Endothelial cell of umbilical vein (primary cell): ENCODE results near the gene IFT88. TPM values are rescaled to one million over a fixed set of nuclear protein-coding genes. Genes with fewer than 3 reads are reported as not detected.

Experiments
- BruUV-seq: library from RNA; stranded (reverse); fragments of 400-500 nt; replicated peaks from 2 replicates; lab custom pipeline; 2021; lab: Mats Ljungman, UMichigan
- CTCF ChIA-PET: fragments of 300-600, 350-600 bp; sonication (Branson Sonifier 250); formaldehyde crosslinking; loops from one replicate; lab custom pipeline; 2021; ENCODE audit warnings: antibody characterized with exemption, inconsistent platforms; lab: Charles Lee
- POLR2A ChIA-PET: fragments of 300-600, 350-600 bp; sonication (Branson Sonifier 250); formaldehyde crosslinking; loops from one replicate; lab custom pipeline; 2021; ENCODE audit warnings: antibody characterized with exemption, inconsistent platforms; lab: Charles Lee
- DNase-seq: peaks from one replicate; pipeline ENCODE4 v3.0.0-alpha.2; 2011; ENCODE audit warnings: low read depth, low spot score
- FAIRE-seq: peaks from 2 replicates; lab custom pipeline; 2011; peaks lifted over from hg19 to GRCh38; lab: Jason Lieb, UNC
- H2AFZ ChIP-seq: 2 replicates; pipeline ENCODE4 v1.6.0; 2012; ENCODE audit warnings: low read depth, low read length, control low read depth, inconsistent platforms
- H3K27ac ChIP-seq: 2 replicates; pipeline ENCODE4 v1.5.1; 2011; ENCODE audit warnings: low read depth, mild to moderate bottlenecking, control low read depth, low read length, moderate library complexity; ENCODE audit not compliant: insufficient read depth
- H3K27me3 ChIP-seq, 2 experiments: 2 replicates each; pipeline versions ENCODE4 v1.6.0 to v1.6.1; 2011; ENCODE audit warnings: low read length in 2 of 2, mixed read lengths in 1 of 2; ENCODE audit not compliant: control insufficient read depth in 2 of 2, insufficient read depth in 2 of 2
- H3K36me3 ChIP-seq, 2 experiments: 2 replicates in 1 of 2; 3 replicates in 1 of 2; pipeline ENCODE4 v1.5.1; 2011; ENCODE audit warnings: low read length in 2 of 2, mild to moderate bottlenecking in 1 of 2, moderate library complexity in 1 of 2; ENCODE audit not compliant: control insufficient read depth in 2 of 2, insufficient read depth in 2 of 2; ENCODE audit errors: extremely low read depth in 1 of 2
- H3K4me1 ChIP-seq: 3 replicates; pipeline ENCODE4 v1.5.1; 2011; ENCODE audit warnings: mild to moderate bottlenecking, low read length; ENCODE audit not compliant: control insufficient read depth, insufficient read depth; ENCODE audit errors: extremely low read depth
- H3K4me2 ChIP-seq: 2 replicates; pipeline ENCODE4 v1.6.1; 2011; ENCODE audit warnings: low read length, control low read depth, mixed read lengths; ENCODE audit not compliant: insufficient read depth
- H3K4me3 ChIP-seq, 3 experiments: fragments of 200-600 bp in 1 of 3; sonication (generic), shearing (Covaris generic) in 1 of 3; replicated peaks in 1 of 3; 2 replicates each; pipeline ENCODE4 v1.5.1; 2011 to 2016; ENCODE audit warnings: control low read depth in 3 of 3, low read length in 3 of 3, mild to moderate bottlenecking in 2 of 3, inconsistent platforms in 1 of 3, low read depth in 1 of 3, moderate library complexity in 1 of 3; ENCODE audit not compliant: insufficient read depth in 1 of 3
- H3K79me2 ChIP-seq: 2 replicates; pipeline ENCODE4 v1.6.0; 2012; ENCODE audit warnings: low read length, inconsistent platforms; ENCODE audit not compliant: control insufficient read depth, insufficient read depth
- H3K9ac ChIP-seq: replicated peaks from 2 replicates; pipeline ENCODE3; 2011; ENCODE audit warnings: low read length, control low read depth; ENCODE audit not compliant: insufficient read depth; ENCODE audit errors: extremely low read depth
- H3K9me1 ChIP-seq: replicated peaks from 3 replicates; pipeline ENCODE4 v1.6.0; 2011; ENCODE audit warnings: mild to moderate bottlenecking, low read length; ENCODE audit not compliant: control insufficient read depth, insufficient read depth; ENCODE audit errors: extremely low read depth
- H3K9me3 ChIP-seq: replicated peaks from 2 replicates; pipeline ENCODE4 v1.5.1; 2012; ENCODE audit warnings: low read length, inconsistent platforms; ENCODE audit not compliant: control insufficient read depth, insufficient read depth
- H4K20me1 ChIP-seq: replicated peaks from 2 replicates; pipeline ENCODE3; 2011; ENCODE audit warnings: mild to moderate bottlenecking, low read length; ENCODE audit not compliant: control insufficient read depth, insufficient read depth; ENCODE audit errors: extremely low read depth
- CTCF ChIP-seq, 2 donors: IDR thresholded peaks; 1 replicate in 1 of 2; 2 replicates in 1 of 2; pipeline ENCODE4 v1.5.1; 2011; ENCODE audit warnings: low read length in 2 of 2, mild to moderate bottlenecking in 2 of 2, moderate library complexity in 2 of 2, control low read depth in 1 of 2, inconsistent platforms in 1 of 2, low read depth in 1 of 2; ENCODE audit not compliant: insufficient read depth in 1 of 2; ENCODE audit errors: extremely low read depth in 1 of 2
- EZH2 ChIP-seq: IDR thresholded peaks from 2 replicates; pipeline ENCODE4 v1.6.1; 2012; ENCODE audit warnings: borderline replicate concordance, low read depth, mild to moderate bottlenecking, moderate library complexity, low read length, inconsistent platforms; ENCODE audit not compliant: severe bottlenecking
- FOS ChIP-seq: IDR thresholded peaks from 2 replicates; pipeline ENCODE4 v1.6.1; 2011; ENCODE audit warnings: mild to moderate bottlenecking, low read length, moderate library complexity, borderline replicate concordance; ENCODE audit not compliant: insufficient read depth
- GATA2 ChIP-seq: IDR thresholded peaks from 2 replicates; pipeline ENCODE4 v1.7.0; 2011; ENCODE audit warnings: low read depth, mild to moderate bottlenecking, moderate library complexity, mixed read lengths, low read length; ENCODE audit not compliant: insufficient read length, insufficient read depth
- JUN ChIP-seq: IDR thresholded peaks from 2 replicates; pipeline ENCODE4 v1.6.1; 2011; ENCODE audit warnings: borderline replicate concordance, low read depth; ENCODE audit not compliant: insufficient read length, insufficient read depth
- MAX ChIP-seq: IDR thresholded peaks from 2 replicates; pipeline ENCODE4 v1.6.1; 2011; ENCODE audit not compliant: insufficient read depth, insufficient read length
- MYC ChIP-seq: IDR thresholded peaks from one replicate; pipeline ENCODE4 v1.6.1; 2011; ENCODE audit warnings: mild to moderate bottlenecking, low read depth, low read length
- POLR2A ChIP-seq: IDR thresholded peaks from 2 replicates; pipeline ENCODE4 v1.6.1; 2012; ENCODE audit warnings: low read depth, mild to moderate bottlenecking, control low read depth, low read length
- POLR2AphosphoS5 ChIP-seq: IDR thresholded peaks from 2 replicates; pipeline ENCODE4 v1.6.1; 2012; ENCODE audit warnings: low read depth, mild to moderate bottlenecking, control low read depth, low read length, moderate library complexity; ENCODE audit not compliant: insufficient read depth
- dilution Hi-C: fragments of 300-500 bp; cut with MboI; formaldehyde crosslinking; loops from one replicate; pipeline ENCODE4 v1.15.0; 2019; ENCODE audit warnings: low sequenced_read_pairs; ENCODE audit not compliant: extremely low pct_ligation_motif_present
- intact Hi-C: fragments of 100-400 bp; cut with micrococcal nuclease; formaldehyde crosslinking; loops from one replicate; pipeline ENCODE4 v1.10.0; 2022
- polyA plus RNA-seq, 4 experiments: library from polyadenylated mRNA; depleted of rRNA in 3 of 4; stranded (reverse) in 3 of 4; unstranded in 1 of 4; fragments of >200 nt; gene quantifications; 2 replicates each; pipeline versions ENCODE4 v1.2.1 to v1.2.3, GENCODE V29; 2011 to 2012; ENCODE audit warnings: missing spikeins in 1 of 4
- total RNA-seq: library from RNA; stranded (reverse); gene quantifications from 2 replicates; pipeline ENCODE4 v1.2.3, GENCODE V29; 2021

The IFT88 gene
- total and polyA plus RNA-seq, 2 donors (not counting 3 experiments of a cell fraction or from before 2014, with no cell fraction given) = 2.4 to 9.1 TPM

GRCh38 chr13:20686863-20687579 lies 120.1 kb downstream of the IFT88 start:
- no peak for DNase-seq
- intact Hi-C loops = no loop called here
- CTCF ChIA-PET = interaction anchor here (0.6 to 1.3 kb wide), 2 partner anchors 9 to 11 kb away, joined by 4 to 5 read pairs; no protein-coding TSS in a partner anchor

More at GRCh38 chr13:20686863-20687579, 120.1 kb downstream of the IFT88 start:
- dilution Hi-C loops = no loop called here
- Histone ChIP-seq H3K9me3 (no peaks in the 10 kb centered on the region), H3K27ac (no peak overlapping the region), H3K4me1 (no peaks in the 10 kb centered on the region), H3K4me3 (no peak overlapping the region), H3K4me2 (no peak overlapping the region), H3K27me3 (no peaks in the 10 kb centered on the region), H3K36me3 (no peaks in the 10 kb centered on the region), H3K9ac (no peak overlapping the region), H3K9me1 (no peaks in the 10 kb centered on the region), H4K20me1 (no peaks in the 10 kb centered on the region), H2AFZ (no peak overlapping the region), H3K79me2 (no peaks in the 10 kb centered on the region)
- BruUV-seq = no TSS peak
- no peak for TF ChIP-seq JUN
- no peak for TF ChIP-seq CTCF (IDR thresholded peaks at IDR 0.05; ENCODE audit: extremely low read depth in 1 of 2, insufficient read depth in 1 of 2, low read depth in 1 of 2, low read length in 2 of 2)
- no peak for TF ChIP-seq EZH2
- no peak for TF ChIP-seq POLR2A
- no peak for TF ChIP-seq POLR2AphosphoS5
- no peak for TF ChIP-seq GATA2
- no peak for TF ChIP-seq FOS
- TF ChIP-seq MYC = no peak
- no peak for TF ChIP-seq MAX
- POLR2A ChIA-PET = no interaction called here
- no peak for FAIRE-seq
